Gastrocnemius medialis (tissue), 4 donors: Measurements from ENCODE around the gene TTC24. TPM values are rescaled to one million over a fixed set of nuclear protein-coding genes. Genes with fewer than 3 reads are reported as not detected.
"Not testable (repeated sequence)": the region's sequence is repeated elsewhere in the genome, so short reads cannot be mapped to it uniquely, and the experiment has no call there.

ENCODE experiments used
- ATAC-seq, 2 donors: fragments of 150-250 bp; one replicate each; pipeline ENCODE4 v1.9.1; 2016
- DNase-seq, 2 donors: peaks; one replicate each; pipeline ENCODE4 v3.0.0-alpha.2; 2019
- H3K27ac ChIP-seq, 4 donors: fragments of 200-600 bp; sonication (generic); 1 replicate in 1 of 4; 2 replicates in 3 of 4; pipeline ENCODE4 v1.5.1; 2016 to 2018; ENCODE audit warnings: mild to moderate bottlenecking in 2 of 4, moderate library complexity in 1 of 4
- H3K27me3 ChIP-seq, 3 donors: fragments of 200-600 bp; sonication (generic) in 2 of 3; 1 replicate in 1 of 3; 2 replicates in 2 of 3; pipeline versions ENCODE4 v1.5.1 to v1.6.0; 2016 to 2019; ENCODE audit warnings: mild to moderate bottlenecking in 1 of 3, moderate library complexity in 1 of 3
- H3K36me3 ChIP-seq, 2 donors: fragments of 200-600 bp; sonication (generic) in 1 of 2; one replicate each; pipeline ENCODE4 v1.5.1; 2017 to 2018
- H3K4me1 ChIP-seq, 2 donors: fragments of 200-600 bp; sonication (generic) in 1 of 2; one replicate each; pipeline ENCODE4 v1.5.1; 2016 to 2017; ENCODE audit warnings: mild to moderate bottlenecking in 2 of 2
- H3K4me3 ChIP-seq, 4 donors: fragments of 200-600 bp; sonication (generic) in 3 of 4; 1 replicate in 1 of 4; 2 replicates in 3 of 4; pipeline ENCODE4 v1.5.1; 2016 to 2019; ENCODE audit warnings: mild to moderate bottlenecking in 2 of 4
- H3K9me3 ChIP-seq, 3 donors: fragments of 200-600 bp; sonication (generic) in 2 of 3; 1 replicate in 1 of 3; 2 replicates in 2 of 3; pipeline ENCODE4 v1.5.1; 2016 to 2019
- CTCF ChIP-seq, 5 experiments: fragments of 450-650 bp in 3 of 5; fragments of 200-600 bp in 2 of 5; sonication (generic) in 2 of 5; IDR thresholded peaks in 4 of 5; conservative IDR thresholded peaks in 1 of 5; 1 replicate in 4 of 5; 2 replicates in 1 of 5; pipeline ENCODE4 v1.5.1; 2016 to 2019; ENCODE audit warnings: antibody characterized with exemption in 5 of 5, mild to moderate bottlenecking in 3 of 5, moderate library complexity in 3 of 5
- POLR2A ChIP-seq, 2 donors: fragments of 450-650 bp; IDR thresholded peaks; one replicate each; pipeline ENCODE4 v1.6.1; 2017; ENCODE audit warnings: antibody characterized with exemption in 2 of 2, mild to moderate bottlenecking in 2 of 2, moderate library complexity in 2 of 2
- in situ Hi-C, 4 donors: fragments of 200-750 bp; cut with MboI; loops; one replicate each; pipeline versions ENCODE4 v1.15.0 to v1.8.0; 2017; ENCODE audit warnings: low sequenced_read_pairs in 4 of 4
- intact Hi-C: fragments of 100-400 bp; cut with DNase I; formaldehyde crosslinking; loops from one replicate; pipeline ENCODE4 v1.15.1; 2023; ENCODE audit warnings: low total_unique reads
- total RNA-seq, 4 donors: library from RNA; depleted of rRNA; stranded (reverse); fragments of >200 nt; gene quantifications; one replicate each; pipeline versions ENCODE4 v1.1.0 to v1.2.3, GENCODE V29; 2016

Gene TTC24
- total RNA-seq, 4 donors from 2014 or later: 3.6 TPM; not detected in 3

- H3K36me3 ChIP-seq: peaks cover 0 to 13% of the 10 kb centered on the region in 2 donors
- intact Hi-C loops (loop anchor here (5.0 kb wide), 1 partner anchor 90 kb away; no protein-coding TSS in a partner anchor), in situ Hi-C loops (loop anchor here (5.0 to 10.0 kb wide), 2 partner anchors 150 to 218 kb away; no protein-coding TSS in a partner anchor)
- no peak overlapping the region for H3K27ac ChIP-seq
- ATAC-seq (no peak), DNase-seq (no peak)
- no peaks in the 10 kb centered on the region for H3K9me3 ChIP-seq
- H3K4me1 ChIP-seq: peaks cover 15 to 16% of the 10 kb centered on the region in 2 donors
- H3K27me3 ChIP-seq: no peaks in the 10 kb centered on the region
- no peak overlapping the region for H3K4me3 ChIP-seq
- TF ChIP-seq POLR2A (IDR thresholded peaks at IDR 0.05) (no peak), CTCF (IDR thresholded peaks at IDR 0.05 in 4 of 5, conservative IDR thresholded peaks at IDR 0.05 in 1 of 5) (peak in 1 of 5 experiments; percentile 30)
Measured at GRCh38 chr1:156602557-156602993, 23.1 kb downstream of the TTC24 start.

- H3K27ac ChIP-seq, H3K4me3 ChIP-seq, H3K27me3 ChIP-seq, ATAC-seq, H3K4me1 ChIP-seq, intact Hi-C loops, H3K36me3 ChIP-seq, H3K9me3 ChIP-seq, DNase-seq: not testable (repeated sequence)
- in situ Hi-C loops: loop anchor here in 3 of 4 donors (5.0 to 10.0 kb wide), 2 partner anchors 155 to 223 kb away; no protein-coding TSS in a partner anchor
Measured at GRCh38 chr1:156607344-156607743, 27.8 kb downstream of the TTC24 start.

GRCh38 chr1:156608036-156608674 lies 28.6 kb downstream of the TTC24 start:
- in situ Hi-C loops: loop anchor here in 3 of 4 donors (5.0 to 10.0 kb wide), 2 partner anchors 156 to 223 kb away; no protein-coding TSS in a partner anchor
- peak; percentile 48 to 59 for DNase-seq

GRCh38 chr1:156608981-156609380 lies 29.5 kb downstream of the TTC24 start:
- no peak for ATAC-seq
- in situ Hi-C loops: loop anchor here in 3 of 4 donors (5.0 to 10.0 kb wide), 2 partner anchors 157 to 224 kb away; no protein-coding TSS in a partner anchor

More at GRCh38 chr1:156608036-156608674, 28.6 kb downstream of the TTC24 start:
- Histone ChIP-seq H3K27ac (no peak overlapping the region), H3K27me3 (no peaks in the 10 kb centered on the region), H3K9me3 (no peaks in the 10 kb centered on the region), H3K4me3 (no peak overlapping the region), H3K4me1 (no peaks in the 10 kb centered on the region), H3K36me3 (no peaks in the 10 kb centered on the region)
- ATAC-seq: peak; percentile 99 to 100
- TF ChIP-seq POLR2A (IDR thresholded peaks at IDR 0.05) (no peak), CTCF (IDR thresholded peaks at IDR 0.05 in 4 of 5, conservative IDR thresholded peaks at IDR 0.05 in 1 of 5) (peak; percentile 73 to 81 (median 80))
- intact Hi-C loops: loop anchor here (1.0 to 2.0 kb wide), 4 partner anchors 24 to 223 kb away; no protein-coding TSS in a partner anchor

GRCh38 chr1:156610072-156610471 lies 30.5 kb downstream of the TTC24 start:
- H3K9me3 ChIP-seq, ATAC-seq, H3K4me1 ChIP-seq, DNase-seq, H3K27me3 ChIP-seq, H3K27ac ChIP-seq, H3K36me3 ChIP-seq, H3K4me3 ChIP-seq, intact Hi-C loops: not testable (repeated sequence)
- in situ Hi-C loops: loop anchor here in 1 of 4 donors (10.0 kb wide), 1 partner anchor 225 kb away; no protein-coding TSS in a partner anchor

More at GRCh38 chr1:156608981-156609380, 29.5 kb downstream of the TTC24 start:
- H3K27me3 ChIP-seq: no peaks in the 10 kb centered on the region
- H3K9me3 ChIP-seq: no peaks in the 10 kb centered on the region
- no peak overlapping the region for H3K27ac ChIP-seq
- TF ChIP-seq POLR2A (IDR thresholded peaks at IDR 0.05) (no peak), CTCF (IDR thresholded peaks at IDR 0.05 in 4 of 5, conservative IDR thresholded peaks at IDR 0.05 in 1 of 5) (peak in 1 of 5 experiments; percentile 23)
- intact Hi-C loops: loop anchor here (1.0 to 2.0 kb wide), 4 partner anchors 25 to 224 kb away; no protein-coding TSS in a partner anchor
- no peaks in the 10 kb centered on the region for H3K4me1 ChIP-seq
- H3K36me3 ChIP-seq: no peaks in the 10 kb centered on the region
- no peak for DNase-seq
- no peak overlapping the region for H3K4me3 ChIP-seq
